Measurements from ENCODE around the gene NOD1. TPM values are rescaled to one million over a fixed set of nuclear protein-coding genes. Genes with fewer than 3 reads are reported as not detected.

The NOD1 gene
- total RNA-seq, 4 donors from 2014 or later = 9.2 to 22.1 (median 12.7) TPM

GRCh38 chr7:30403477-30403876, 75.1 kb downstream of the NOD1 start:
- TF ChIP-seq POLR2A (IDR thresholded peaks at IDR 0.05) = no peak
- Histone ChIP-seq H3K36me3 (no peaks in the 10 kb centered on the region), H3K4me3 (no peak overlapping the region), H3K27me3 (no peaks in the 10 kb centered on the region), H3K9me3 (no peaks in the 10 kb centered on the region), H3K27ac (no peak overlapping the region), H3K4me1 (no peaks in the 10 kb centered on the region)
- intact Hi-C loops (cut with DNase I; ENCODE audit: low total_unique reads) = no loop called here
- DNase-seq = no peak

GRCh38 chr7:30396389-30396788, 82.2 kb downstream of the NOD1 start:
- H3K4me1 ChIP-seq = no peaks in the 10 kb centered on the region
- intact Hi-C loops (cut with DNase I; ENCODE audit: low total_unique reads) = no loop called here
- no peak overlapping the region for H3K4me3 ChIP-seq
- TF ChIP-seq POLR2A (IDR thresholded peaks at IDR 0.05) = no peak
- TF ChIP-seq CTCF (IDR thresholded peaks at IDR 0.05) = peak in 3 of 4 experiments; percentile 5 to 24 (median 14)
- H3K9me3 ChIP-seq = no peaks in the 10 kb centered on the region
- H3K27ac ChIP-seq = no peak overlapping the region
- DNase-seq = no peak
- no peaks in the 10 kb centered on the region for H3K27me3 ChIP-seq
- H3K36me3 ChIP-seq = no peaks in the 10 kb centered on the region

- Histone ChIP-seq H3K36me3 (no peaks in the 10 kb centered on the region), H3K4me3 (no peak overlapping the region), H3K27me3 (no peaks in the 10 kb centered on the region), H3K4me1 (no peaks in the 10 kb centered on the region), H3K27ac (no peak overlapping the region), H3K9me3 (no peaks in the 10 kb centered on the region)
- DNase-seq = no peak
- intact Hi-C loops (cut with DNase I; ENCODE audit: low total_unique reads) = no loop called here
- TF ChIP-seq CTCF (IDR thresholded peaks at IDR 0.05) (no peak), POLR2A (IDR thresholded peaks at IDR 0.05) (no peak)
These were observed 82.9 kb downstream of the NOD1 start for GRCh38 chr7:30395676-30396075.

- Histone ChIP-seq H3K4me3 (no peak overlapping the region), H3K9me3 (no peaks in the 10 kb centered on the region), H3K27me3 (no peaks in the 10 kb centered on the region), H3K36me3 (no peaks in the 10 kb centered on the region), H3K27ac (no peak overlapping the region), H3K4me1 (no peaks in the 10 kb centered on the region)
- no peak for TF ChIP-seq CTCF (IDR thresholded peaks at IDR 0.05)
- TF ChIP-seq POLR2A (IDR thresholded peaks at IDR 0.05) = no peak
- intact Hi-C loops (cut with DNase I; ENCODE audit: low total_unique reads) = no loop called here
- no peak for DNase-seq
These were observed 86.8 kb downstream of the NOD1 start for GRCh38 chr7:30391806-30392205.

- TF ChIP-seq CTCF (IDR thresholded peaks at IDR 0.05) = no peak
- TF ChIP-seq POLR2A (IDR thresholded peaks at IDR 0.05) = no peak
- H3K27me3 ChIP-seq = no peaks in the 10 kb centered on the region
- no peak overlapping the region for H3K4me3 ChIP-seq
- H3K4me1 ChIP-seq = no peaks in the 10 kb centered on the region
- no peaks in the 10 kb centered on the region for H3K9me3 ChIP-seq
- intact Hi-C loops (cut with DNase I; ENCODE audit: low total_unique reads) = no loop called here
- H3K36me3 ChIP-seq = no peaks in the 10 kb centered on the region
- H3K27ac ChIP-seq = no peak overlapping the region
- DNase-seq = no peak
These were observed 87.6 kb downstream of the NOD1 start for GRCh38 chr7:30390736-30391636.
